Mucosa of rectum (tissue), 2 donors: Measurements from ENCODE around the gene ENTR1.

Experiments
- H3K27ac ChIP-seq, 2 donors: one replicate each; pipeline ENCODE4 v1.7.0; 2013; ENCODE audit warnings: inconsistent platforms in 2 of 2, low read depth in 2 of 2, low read length in 2 of 2
- H3K27me3 ChIP-seq, 2 donors: one replicate each; pipeline ENCODE4 v1.7.0; 2013; ENCODE audit warnings: low read length in 2 of 2; ENCODE audit not compliant: control insufficient read depth in 2 of 2, insufficient read depth in 2 of 2
- H3K36me3 ChIP-seq, 2 donors: one replicate each; pipeline ENCODE4 v1.7.0; 2013; ENCODE audit warnings: low read length in 2 of 2; ENCODE audit not compliant: control insufficient read depth in 2 of 2, insufficient read depth in 2 of 2
- H3K4me1 ChIP-seq, 2 donors: one replicate each; pipeline ENCODE4 v1.7.0; 2013; ENCODE audit warnings: low read length in 2 of 2, mild to moderate bottlenecking in 1 of 2; ENCODE audit not compliant: control insufficient read depth in 2 of 2, insufficient read depth in 2 of 2
- H3K4me3 ChIP-seq, 2 donors: one replicate each; pipeline ENCODE4 v1.7.0; 2013; ENCODE audit warnings: low read length in 2 of 2
- H3K9ac ChIP-seq, 2 donors: one replicate each; pipeline ENCODE4 v1.7.0; 2013; ENCODE audit warnings: low read length in 2 of 2, low read depth in 1 of 2, mild to moderate bottlenecking in 1 of 2
- H3K9me3 ChIP-seq, 2 donors: one replicate each; pipeline ENCODE4 v1.7.0; 2013; ENCODE audit warnings: low read length in 2 of 2; ENCODE audit not compliant: control insufficient read depth in 2 of 2
- donor health status: healthy.
- donor health status: Normal muscosa, but diverticular disease.

Gene ENTR1

GRCh38 chr9:136355616-136356557 is 54.5 kb downstream of the ENTR1 start:
- Histone ChIP-seq H3K4me1 (peaks cover 0 to 2% of the 10 kb centered on the region in 2 donors), H3K36me3 (no peaks in the 10 kb centered on the region), H3K9ac (no peak overlapping the region), H3K4me3 (no peak overlapping the region), H3K9me3 (no peaks in the 10 kb centered on the region), H3K27ac (no peak overlapping the region), H3K27me3 (no peaks in the 10 kb centered on the region)

GRCh38 chr9:136354592-136355085 is 55.8 kb downstream of the ENTR1 start:
- H3K27ac ChIP-seq = no peak overlapping the region
- no peaks in the 10 kb centered on the region for H3K4me1 ChIP-seq
- H3K36me3 ChIP-seq = no peaks in the 10 kb centered on the region
- no peak overlapping the region for H3K9ac ChIP-seq
- no peak overlapping the region for H3K4me3 ChIP-seq
- no peaks in the 10 kb centered on the region for H3K27me3 ChIP-seq
- no peaks in the 10 kb centered on the region for H3K9me3 ChIP-seq

- Histone ChIP-seq H3K27ac (no peak overlapping the region), H3K4me3 (no peak overlapping the region), H3K27me3 (no peaks in the 10 kb centered on the region), H3K4me1 (no peaks in the 10 kb centered on the region), H3K9ac (no peak overlapping the region), H3K36me3 (no peaks in the 10 kb centered on the region), H3K9me3 (no peaks in the 10 kb centered on the region)
These were observed 56.5 kb downstream of the ENTR1 start for GRCh38 chr9:136353757-136354488.

DNA sequence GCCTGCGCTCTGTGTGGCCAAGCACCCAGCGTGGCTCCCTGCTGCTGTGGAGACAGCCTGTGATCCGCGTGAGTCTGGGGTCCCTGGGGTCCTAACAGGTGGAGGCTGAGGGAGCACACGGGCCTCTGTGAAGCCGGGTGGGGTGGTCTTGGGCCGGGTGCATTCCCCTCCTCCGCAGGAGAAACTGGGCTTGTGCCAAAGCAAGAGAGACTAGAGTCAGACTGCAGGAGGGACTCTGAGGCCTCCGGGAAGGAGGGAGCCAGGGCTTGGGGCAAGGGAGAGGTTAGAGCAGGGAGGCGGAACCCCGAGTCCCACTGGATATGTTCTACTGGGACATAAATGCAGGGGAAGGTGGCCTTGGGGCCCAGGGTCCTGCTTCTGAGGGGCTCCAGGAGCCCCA is 57.3 kb downstream of the ENTR1 start:
- H3K4me3 ChIP-seq = no peak overlapping the region

DNA sequence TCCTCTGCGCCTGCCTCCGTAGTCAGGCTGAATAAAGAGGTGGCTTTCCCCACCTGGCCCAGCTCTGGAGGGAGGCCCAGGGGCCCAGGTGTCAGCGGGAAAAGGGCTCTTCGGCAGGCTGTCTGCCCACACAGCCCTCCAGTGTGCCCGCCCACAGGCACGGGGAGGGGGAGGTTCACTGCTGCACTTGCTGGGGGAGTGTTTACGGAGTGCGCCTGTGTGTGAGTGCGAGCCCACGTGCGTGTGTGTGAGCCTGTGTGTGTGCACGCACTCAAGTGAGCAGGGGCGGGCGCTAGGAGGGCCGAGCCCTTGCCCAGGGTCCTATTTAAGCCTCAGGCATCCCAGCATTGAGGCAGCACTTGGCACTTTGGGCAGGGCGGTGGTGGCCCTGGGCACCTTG is 57.7 kb downstream of the ENTR1 start:
- Histone ChIP-seq H3K27ac (no peak overlapping the region), H3K4me3 (no peak overlapping the region), H3K9me3 (no peaks in the 10 kb centered on the region), H3K4me1 (no peaks in the 10 kb centered on the region), H3K27me3 (no peaks in the 10 kb centered on the region), H3K9ac (no peak overlapping the region), H3K36me3 (no peaks in the 10 kb centered on the region)

More for the DNA sequence above, 57.3 kb downstream of the ENTR1 start:
- Histone ChIP-seq H3K9me3 (no peaks in the 10 kb centered on the region), H3K4me1 (no peaks in the 10 kb centered on the region), H3K27ac (no peak overlapping the region), H3K36me3 (no peaks in the 10 kb centered on the region), H3K27me3 (no peaks in the 10 kb centered on the region), H3K9ac (no peak overlapping the region)
